ENCODE results near the gene FBXW5. TPM values are rescaled to one million over a fixed set of nuclear protein-coding genes. Genes with fewer than 3 reads are reported as not detected.

FBXW5 gene
- total and polyA plus RNA-seq, 9 of the 15 experiments (the other 6 are each of a cell fraction or from before 2014, with no cell fraction given): 0.21 to 128 (median 37.0) TPM

DNA sequence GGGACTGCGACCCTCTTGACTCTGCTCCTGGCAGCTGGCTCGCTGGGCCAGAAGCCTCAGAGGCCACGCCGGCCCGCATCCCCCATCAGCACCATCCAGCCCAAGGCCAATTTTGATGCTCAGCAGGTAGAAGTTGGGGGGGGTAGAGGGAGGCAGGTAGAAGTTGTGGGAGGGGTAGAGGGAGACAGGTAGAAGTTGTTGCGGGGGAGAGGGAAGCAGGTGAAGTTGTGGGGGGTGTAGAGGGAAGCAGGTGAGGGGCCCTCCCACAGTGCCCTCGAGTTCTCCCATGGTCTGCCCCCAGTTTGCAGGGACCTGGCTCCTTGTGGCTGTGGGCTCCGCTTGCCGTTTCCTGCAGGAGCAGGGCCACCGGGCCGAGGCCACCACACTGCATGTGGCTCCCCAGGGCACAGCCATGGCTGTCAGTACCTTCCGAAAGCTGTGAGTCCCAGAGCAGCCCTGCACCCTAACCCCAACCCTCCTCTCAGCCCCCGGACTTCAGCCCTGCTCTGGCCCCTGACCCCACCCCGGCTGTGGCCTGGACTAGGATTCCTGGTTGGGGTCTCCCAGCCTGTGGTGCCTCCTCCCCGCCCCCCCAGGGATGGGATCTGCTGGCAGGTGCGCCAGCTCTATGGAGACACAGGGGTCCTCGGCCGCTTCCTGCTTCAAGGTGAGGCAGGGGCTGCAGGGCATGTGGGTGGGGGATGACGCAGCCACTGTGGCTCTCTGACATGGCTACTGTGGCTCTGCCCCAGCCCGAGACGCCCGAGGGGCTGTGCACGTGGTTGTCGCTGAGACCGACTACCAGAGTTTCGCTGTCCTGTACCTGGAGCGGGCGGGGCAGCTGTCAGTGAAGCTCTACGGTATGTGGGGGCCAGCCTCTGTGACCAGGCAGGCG lies 1.0 kb upstream of the FBXW5 start (continued):
- TF ChIP-seq U2AF1 (optimal IDR thresholded peaks at IDR 0.05; ENCODE audit: low read depth, low read length) (no peak), HEY1 (CRISPR knock-in tag; IDR thresholded peaks at IDR 0.05; ENCODE audit: borderline replicate concordance) (no peak), ZNF324 (CRISPR knock-in tag; IDR thresholded peaks at IDR 0.05) (no peak), NONO (IDR thresholded peaks at IDR 0.05; ENCODE audit: low read depth in 2 of 2, low read length in 1 of 2) (no peak), ZNF644 (tag; IDR thresholded peaks at IDR 0.05; ENCODE audit: low read depth) (0 out of 2 replicates have a peak, but pooled peaks have one; percentile 3), TFAM (CRISPR knock-in tag; conservative IDR thresholded peaks at IDR 0.05) (no peak), ZFX (CRISPR knock-in tag; IDR thresholded peaks at IDR 0.05) (peak; percentile 14; the same call in 1 of the 2 replicates), BCOR (IDR thresholded peaks at IDR 0.05) (no peak), RBFOX2 (IDR thresholded peaks at IDR 0.05; ENCODE audit: low read depth, low read length) (peak; percentile 2; the same call in 1 of the 2 replicates), RBM14 (IDR thresholded peaks at IDR 0.05; ENCODE audit: borderline replicate concordance, insufficient read depth, low read depth, low read length) (no peak), NR2F6 (CRISPR knock-in tag; IDR thresholded peaks at IDR 0.05) (no peak), ZNF707 (CRISPR knock-in tag; conservative IDR thresholded peaks at IDR 0.05) (no peak), POLR2G (IDR thresholded peaks at IDR 0.05; ENCODE audit: low read depth, low read length) (peak; percentile 14; the same call in 1 of the 2 replicates), MEIS2 (IDR thresholded peaks at IDR 0.05; ENCODE audit: partially characterized antibody) (no peak), ZC3H4 (CRISPR knock-in tag; IDR thresholded peaks at IDR 0.05; ENCODE audit: borderline replicate concordance) (0 out of 2 replicates have a peak, but pooled peaks have one; percentile 32), PTBP1 (IDR thresholded peaks at IDR 0.05; ENCODE audit: low read depth, low read length) (no peak), FOXA1 (IDR thresholded peaks at IDR 0.05; ENCODE audit: borderline replicate concordance) (no peak)
- TF ChIP-seq, protein P1, sequence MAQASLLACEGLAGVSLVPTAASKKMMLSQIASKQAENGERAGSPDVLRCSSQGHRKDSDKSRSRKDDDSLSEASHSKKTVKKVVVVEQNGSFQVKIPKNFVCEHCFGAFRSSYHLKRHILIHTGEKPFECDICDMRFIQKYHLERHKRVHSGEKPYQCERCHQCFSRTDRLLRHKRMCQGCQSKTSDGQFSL (CRISPR knock-in tag; IDR thresholded peaks at IDR 0.05): peak; percentile 90
- TF ChIP-seq, protein P1 (tag; IDR thresholded peaks at IDR 0.05): peak in 1 of 2 experiments; percentile 60; a peak in 1 of 4 replicates
- TF ChIP-seq, protein P2, sequence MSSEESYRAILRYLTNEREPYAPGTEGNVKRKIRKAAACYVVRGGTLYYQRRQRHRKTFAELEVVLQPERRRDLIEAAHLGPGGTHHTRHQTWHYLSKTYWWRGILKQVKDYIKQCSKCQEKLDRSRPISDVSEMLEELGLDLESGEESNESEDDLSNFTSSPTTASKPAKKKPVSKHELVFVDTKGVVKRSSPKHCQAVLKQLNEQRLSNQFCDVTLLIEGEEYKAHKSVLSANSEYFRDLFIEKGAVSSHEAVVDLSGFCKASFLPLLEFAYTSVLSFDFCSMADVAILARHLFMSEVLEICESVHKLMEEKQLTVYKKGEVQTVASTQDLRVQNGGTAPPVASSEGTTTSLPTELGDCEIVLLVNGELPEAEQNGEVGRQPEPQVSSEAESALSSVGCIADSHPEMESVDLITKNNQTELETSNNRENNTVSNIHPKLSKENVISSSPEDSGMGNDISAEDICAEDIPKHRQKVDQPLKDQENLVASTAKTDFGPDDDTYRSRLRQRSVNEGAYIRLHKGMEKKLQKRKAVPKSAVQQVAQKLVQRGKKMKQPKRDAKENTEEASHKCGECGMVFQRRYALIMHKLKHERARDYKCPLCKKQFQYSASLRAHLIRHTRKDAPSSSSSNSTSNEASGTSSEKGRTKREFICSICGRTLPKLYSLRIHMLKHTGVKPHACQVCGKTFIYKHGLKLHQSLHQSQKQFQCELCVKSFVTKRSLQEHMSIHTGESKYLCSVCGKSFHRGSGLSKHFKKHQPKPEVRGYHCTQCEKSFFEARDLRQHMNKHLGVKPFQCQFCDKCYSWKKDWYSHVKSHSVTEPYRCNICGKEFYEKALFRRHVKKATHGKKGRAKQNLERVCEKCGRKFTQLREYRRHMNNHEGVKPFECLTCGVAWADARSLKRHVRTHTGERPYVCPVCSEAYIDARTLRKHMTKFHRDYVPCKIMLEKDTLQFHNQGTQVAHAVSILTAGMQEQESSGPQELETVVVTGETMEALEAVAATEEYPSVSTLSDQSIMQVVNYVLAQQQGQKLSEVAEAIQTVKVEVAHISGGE (CRISPR knock-in tag; IDR thresholded peaks at IDR 0.05): no peak
- TF ChIP-seq, protein P3, sequence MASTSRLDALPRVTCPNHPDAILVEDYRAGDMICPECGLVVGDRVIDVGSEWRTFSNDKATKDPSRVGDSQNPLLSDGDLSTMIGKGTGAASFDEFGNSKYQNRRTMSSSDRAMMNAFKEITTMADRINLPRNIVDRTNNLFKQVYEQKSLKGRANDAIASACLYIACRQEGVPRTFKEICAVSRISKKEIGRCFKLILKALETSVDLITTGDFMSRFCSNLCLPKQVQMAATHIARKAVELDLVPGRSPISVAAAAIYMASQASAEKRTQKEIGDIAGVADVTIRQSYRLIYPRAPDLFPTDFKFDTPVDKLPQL (IDR thresholded peaks at IDR 0.05; ENCODE audit: extremely low read depth, insufficient read length): no peak

Measured in K562 (cell line).